NCI-H524 treated with DMSO at 0.1 percent for 48 hours (cell line): ENCODE measurements around the gene TANGO2.
A peak's percentile ranks its signal among the peaks of the same experiment; 100 is the strongest.

ENCODE experiments used
- DNase-seq: peaks from one replicate; lab custom pipeline; 2025; lab: John Stamatoyannopoulos, UW

TANGO2 gene

GRCh38 chr22:20026996-20027601 is 6.2 kb downstream of the TANGO2 start:
- no peak for DNase-seq

- DNase-seq, result no peak
These were observed 7.3 kb downstream of the TANGO2 start for GRCh38 chr22:20027966-20028854.

- DNase-seq, result peak; percentile 6
These were observed 8.1 kb downstream of the TANGO2 start for GRCh38 chr22:20028855-20029549.

- no peak for DNase-seq
These were observed 8.8 kb downstream of the TANGO2 start for GRCh38 chr22:20029550-20030225.

- no peak for DNase-seq
These were observed 11.0 kb downstream of the TANGO2 start for GRCh38 chr22:20031732-20032406.

- DNase-seq, result no peak
These were observed 11.6 kb downstream of the TANGO2 start for GRCh38 chr22:20032407-20032991.

- DNase-seq, result no peak
These were observed 12.3 kb downstream of the TANGO2 start for GRCh38 chr22:20033045-20033706.

- no peak for DNase-seq
These were observed 13.2 kb downstream of the TANGO2 start for GRCh38 chr22:20034143-20034542.

GRCh38 chr22:20035375-20036083 is 14.6 kb downstream of the TANGO2 start:
- DNase-seq, result no peak

- DNase-seq, result no peak
These were observed 15.2 kb downstream of the TANGO2 start for GRCh38 chr22:20036084-20036482.

GRCh38 chr22:20036535-20037392 is 15.9 kb downstream of the TANGO2 start:
- no peak for DNase-seq

GRCh38 chr22:20037419-20037818 is 16.5 kb downstream of the TANGO2 start:
- DNase-seq, result no peak

GRCh38 chr22:20038574-20038973 is 17.7 kb downstream of the TANGO2 start:
- DNase-seq, result no peak

- DNase-seq, result no peak
These were observed 18.9 kb downstream of the TANGO2 start for GRCh38 chr22:20039683-20040325.

- no peak for DNase-seq
These were observed 19.7 kb downstream of the TANGO2 start for GRCh38 chr22:20040327-20041200.

GRCh38 chr22:20043057-20043996 is 22.4 kb downstream of the TANGO2 start:
- DNase-seq, result no peak

- no peak for DNase-seq
These were observed 23.1 kb downstream of the TANGO2 start for GRCh38 chr22:20043997-20044342.
